Activated effector memory CD4-positive, alpha-beta T cell treated with Interleukin-2 at 50 U/mL for 16 hours (primary cell): ENCODE measurements around the gene GPATCH2.

Experiments used
- DNase-seq: peaks from one replicate; pipeline ENCODE4 v3.0.0-alpha.2; 2020

Gene GPATCH2

DNA sequence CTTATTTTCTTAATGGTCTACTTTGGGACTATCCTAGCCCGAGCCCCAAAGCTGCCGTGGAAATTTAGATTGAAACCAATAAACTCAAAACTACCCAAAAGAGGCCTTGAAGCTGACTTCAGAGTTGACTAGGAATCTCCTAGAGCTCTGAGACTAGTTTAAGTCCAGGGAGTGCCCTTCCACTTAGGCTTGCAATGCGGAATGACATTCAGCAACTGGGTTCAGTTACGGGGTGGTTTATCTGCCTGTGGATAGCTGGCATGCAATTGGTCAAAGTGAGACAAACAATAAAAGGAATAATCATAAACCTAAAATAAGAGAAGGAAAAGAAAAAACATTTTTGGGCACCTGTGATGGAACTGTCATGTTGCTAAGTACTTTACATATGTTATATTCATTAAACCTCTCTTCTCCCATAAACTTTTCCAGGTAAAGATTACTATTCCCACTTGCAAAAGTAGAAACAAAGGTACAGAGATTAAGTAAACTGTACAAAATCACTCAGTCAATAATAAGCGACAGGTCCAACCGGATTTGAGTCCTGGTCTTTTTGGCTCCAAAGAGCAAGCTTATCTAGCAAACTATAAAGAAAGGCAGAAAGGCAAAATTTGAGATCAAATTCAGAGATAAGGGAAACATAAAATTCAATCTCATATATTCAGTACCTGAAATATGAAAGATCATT, 56.5 kb downstream of the GPATCH2 start:
- DNase-seq, result no peak

DNA sequence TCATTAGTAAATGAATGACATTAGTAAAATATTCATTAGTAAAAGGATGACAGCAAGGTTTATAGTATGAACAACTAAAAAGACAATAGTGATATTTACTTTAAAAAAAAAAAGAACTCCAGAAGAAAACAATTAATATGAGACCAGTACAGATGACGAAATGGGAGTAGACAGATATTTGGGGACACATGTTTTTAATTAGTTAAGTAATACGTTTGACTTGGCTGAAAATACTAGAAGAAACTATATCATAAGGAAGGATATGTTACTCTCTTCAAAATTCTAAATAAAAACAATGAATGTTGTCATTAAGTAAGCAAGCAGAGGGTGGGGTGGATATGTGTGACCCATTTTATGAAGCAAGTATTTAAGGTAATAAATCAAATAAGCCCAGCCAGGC, 61.9 kb downstream of the GPATCH2 start:
- DNase-seq, result no peak

DNA sequence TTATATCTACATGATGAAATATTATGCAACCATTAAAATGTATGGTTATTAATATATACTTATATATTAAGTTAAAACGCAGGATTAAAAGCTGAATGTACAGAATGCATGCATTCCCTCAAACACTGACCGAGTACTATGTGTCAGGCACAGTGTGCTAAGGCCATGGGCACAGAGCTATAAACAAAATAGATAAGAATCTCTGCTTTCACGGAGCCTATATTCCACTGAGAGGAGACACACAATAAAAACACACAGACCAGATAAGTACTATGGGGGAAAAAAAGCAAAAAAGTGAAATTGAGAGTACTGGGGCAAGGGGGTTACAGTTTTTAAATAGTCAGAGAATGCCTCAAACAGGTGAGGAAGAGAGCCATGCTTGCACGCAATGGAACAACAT, 62.7 kb downstream of the GPATCH2 start:
- no peak for DNase-seq

GRCh38 chr1:217564833-217565232, 66.1 kb downstream of the GPATCH2 start:
- no peak for DNase-seq

- DNase-seq, result no peak
Measured at GRCh38 chr1:217564207-217564606, 66.7 kb downstream of the GPATCH2 start.

DNA sequence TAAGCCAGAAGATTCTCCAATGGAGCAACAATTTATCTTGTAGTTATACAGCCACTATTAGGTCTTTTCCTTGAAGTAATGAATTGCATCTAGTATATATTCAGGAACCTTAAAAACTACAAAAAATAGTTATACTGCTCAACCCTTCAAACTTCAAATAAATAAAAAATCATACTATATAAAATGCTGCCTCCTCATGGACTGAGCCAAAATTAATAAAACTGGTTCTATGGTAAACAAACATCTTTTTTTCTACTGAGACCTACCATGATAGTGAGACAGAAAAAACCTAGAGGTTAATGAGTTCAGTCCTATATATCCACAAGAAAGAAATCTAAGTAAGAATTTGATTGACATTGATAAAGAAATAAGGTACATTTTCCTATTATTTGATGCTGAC, 67.7 kb downstream of the GPATCH2 start:
- no peak for DNase-seq

DNA sequence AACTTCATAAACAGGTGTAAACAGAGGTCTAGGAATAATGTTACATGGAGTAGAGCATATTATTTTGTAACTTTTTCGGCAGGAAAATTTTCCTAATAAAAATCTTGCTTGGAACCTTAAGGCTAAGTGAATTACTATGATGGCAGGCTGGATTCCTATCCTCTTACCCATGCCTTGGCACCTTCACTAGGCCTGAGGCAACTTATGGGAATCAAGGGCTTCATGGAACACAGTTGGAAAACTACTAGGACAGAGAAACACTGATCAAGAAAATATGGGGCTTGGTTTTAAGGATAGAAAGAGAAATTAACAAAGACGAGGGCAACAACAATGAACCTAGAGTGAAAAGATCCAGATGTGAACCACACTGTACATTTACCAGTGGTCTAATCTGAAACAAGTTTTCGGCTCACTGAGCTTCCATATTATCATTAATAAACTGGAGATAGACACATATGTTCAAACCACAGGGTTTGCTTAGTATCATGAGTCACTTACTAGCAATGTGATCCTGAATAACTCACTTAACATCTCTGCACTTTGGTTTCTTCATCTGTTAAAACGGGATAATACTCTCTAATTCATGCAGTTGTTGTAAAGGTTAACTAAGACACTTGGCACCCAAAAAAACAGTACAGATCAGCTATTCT, 68.5 kb downstream of the GPATCH2 start:
- no peak for DNase-seq

- no peak for DNase-seq
Measured at GRCh38 chr1:217561446-217561845, 69.4 kb downstream of the GPATCH2 start.

GRCh38 chr1:217554849-217555248, 76.0 kb downstream of the GPATCH2 start:
- DNase-seq, result no peak

DNA sequence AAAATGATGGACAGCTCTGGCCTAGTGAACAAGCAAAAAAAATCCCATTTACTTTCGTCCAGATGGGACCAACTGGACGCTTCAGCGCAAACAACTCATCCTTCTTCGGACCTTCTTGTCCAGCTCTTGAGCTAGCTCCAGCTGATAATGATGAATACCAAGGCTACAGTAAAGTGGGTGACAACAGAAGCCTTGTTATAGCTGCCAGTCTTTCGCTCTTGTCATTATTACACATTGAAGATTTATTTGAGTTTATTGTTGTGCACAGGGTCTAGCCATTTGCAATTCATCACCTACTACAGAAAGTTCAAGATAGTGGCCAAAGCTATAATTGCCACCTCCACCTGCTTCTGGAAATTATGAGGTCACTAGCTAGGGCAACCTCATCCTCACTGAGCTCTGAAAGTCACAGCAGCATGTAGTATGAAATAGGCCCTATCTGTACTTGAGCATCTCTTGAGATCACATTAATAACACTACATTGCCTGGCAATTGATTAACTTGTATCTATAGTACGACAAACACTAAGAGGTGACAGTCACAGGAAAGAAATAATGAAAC, 76.9 kb downstream of the GPATCH2 start:
- DNase-seq, result no peak

DNA sequence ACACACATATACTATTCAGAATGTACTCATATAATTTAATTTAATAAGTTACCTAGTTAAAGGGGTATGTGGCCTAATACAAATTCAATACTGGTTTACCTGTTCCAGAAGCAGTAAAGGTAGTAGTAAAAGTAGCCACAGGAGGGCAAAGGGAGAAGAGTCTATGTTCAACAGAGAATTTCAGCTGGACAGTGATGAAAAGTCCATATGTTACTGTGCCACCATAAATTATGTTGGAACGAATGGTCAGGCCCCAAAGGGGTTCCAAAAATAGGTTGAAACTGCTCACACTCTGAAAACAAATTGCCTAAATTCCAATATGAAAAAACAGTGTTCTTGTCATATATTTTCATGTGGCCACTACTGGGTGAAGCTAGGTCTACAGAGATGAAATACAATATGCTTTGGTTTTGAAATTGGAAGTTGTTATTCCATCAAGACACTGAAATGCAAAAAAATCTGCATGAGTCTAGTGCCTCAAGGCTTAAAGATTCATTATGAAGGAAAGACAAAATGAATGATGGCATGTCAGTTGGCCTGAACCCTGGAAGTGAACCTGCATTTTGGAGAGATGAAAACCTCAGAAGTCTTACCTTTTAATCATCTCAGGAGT, 78.4 kb downstream of the GPATCH2 start:
- no peak for DNase-seq

- DNase-seq, result no peak
Measured at GRCh38 chr1:217542837-217543236, 88.1 kb downstream of the GPATCH2 start.

DNA sequence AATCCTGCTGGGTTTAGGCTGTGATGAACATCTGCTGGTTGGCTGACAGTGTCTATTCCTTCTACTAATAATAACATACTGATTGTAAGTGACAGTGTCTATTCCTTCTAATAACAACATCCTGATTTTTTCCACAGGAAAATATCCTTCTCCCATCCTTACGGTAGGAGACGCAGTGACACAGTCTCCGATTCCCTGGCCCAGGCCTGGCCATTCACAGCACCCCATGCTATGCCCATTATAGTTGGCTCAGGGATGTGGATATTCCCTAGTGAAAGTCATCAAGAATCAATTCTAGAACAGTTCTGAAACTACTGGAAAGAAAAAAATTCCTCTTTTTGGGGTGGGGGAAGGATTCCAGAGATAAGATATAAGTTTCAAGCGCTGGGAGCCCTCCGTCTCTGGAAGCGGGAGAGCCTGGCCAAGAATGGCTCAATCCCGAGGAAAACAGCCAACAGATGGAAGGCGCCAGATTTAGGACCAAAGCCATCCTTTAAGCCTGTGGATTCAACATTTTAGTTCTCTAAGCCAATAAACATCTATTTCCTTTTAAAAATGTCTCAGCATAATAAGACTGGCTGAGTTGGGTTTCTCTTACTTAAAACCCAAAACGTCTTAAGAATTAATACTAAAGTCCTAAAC, 88.6 kb downstream of the GPATCH2 start:
- no peak for DNase-seq

DNA sequence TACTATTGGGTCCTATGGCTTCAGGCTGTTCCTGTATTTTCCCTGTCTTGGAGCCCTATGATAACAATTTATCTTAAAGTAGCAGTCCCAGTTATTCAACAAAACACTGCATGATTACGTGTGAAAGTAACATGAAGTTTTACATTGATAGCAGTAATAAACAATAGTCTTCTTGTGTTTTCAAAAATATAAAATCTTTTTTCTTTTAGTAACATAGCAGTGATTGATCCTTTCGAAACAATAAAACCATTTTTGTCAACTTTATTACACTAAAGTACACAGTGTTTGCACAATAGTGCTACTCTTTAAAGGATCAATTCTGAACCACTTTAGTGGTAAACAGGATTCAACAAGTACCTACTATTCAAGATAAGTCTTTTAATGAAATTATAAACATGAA, 90.6 kb downstream of the GPATCH2 start:
- DNase-seq, result no peak

- no peak for DNase-seq
Measured at GRCh38 chr1:217539510-217539909, 91.4 kb downstream of the GPATCH2 start.

GRCh38 chr1:217535601-217536377, 95.1 kb downstream of the GPATCH2 start:
- no peak for DNase-seq

GRCh38 chr1:217534566-217534965, 96.3 kb downstream of the GPATCH2 start:
- no peak for DNase-seq

DNA sequence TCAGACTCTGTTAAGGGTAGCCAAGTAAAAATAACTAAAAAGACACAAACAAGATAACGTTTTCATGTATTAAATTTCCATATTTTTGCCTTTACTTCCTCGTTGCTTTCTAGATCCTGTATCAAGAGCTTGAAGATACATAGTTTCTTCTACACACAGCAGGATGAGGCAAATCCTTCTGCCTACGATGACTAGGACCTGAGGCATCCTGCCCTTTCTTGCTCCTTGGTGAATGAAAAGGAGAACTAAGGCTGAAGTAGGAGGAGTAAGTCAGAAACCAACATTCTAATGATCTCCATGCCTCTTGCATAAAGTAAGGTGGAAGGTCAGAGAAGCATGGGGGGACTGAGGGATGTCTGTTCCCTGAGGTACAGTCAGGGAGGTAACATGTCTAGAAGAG, 102.6 kb downstream of the GPATCH2 start:
- DNase-seq, result no peak

DNA sequence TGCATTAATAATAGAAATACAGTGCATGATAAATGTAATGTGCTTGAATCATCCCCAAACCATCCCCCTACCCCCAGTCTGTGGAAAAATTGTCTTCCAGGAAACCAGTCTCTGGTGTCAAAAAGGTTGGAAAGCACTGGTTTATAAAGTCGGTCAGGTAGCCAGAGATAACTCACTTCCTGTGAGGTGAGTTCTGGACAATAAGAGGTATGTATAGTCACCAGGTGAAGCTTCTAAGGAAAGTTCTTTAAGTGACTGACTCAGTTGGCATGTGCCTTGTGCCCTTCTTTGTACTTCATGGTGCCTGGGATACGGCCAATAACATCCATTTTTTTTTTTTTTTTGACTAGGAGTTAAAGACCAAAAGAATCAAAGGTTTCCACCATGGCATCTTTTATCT, 103.7 kb downstream of the GPATCH2 start:
- DNase-seq, result no peak

- no peak for DNase-seq
Measured at GRCh38 chr1:217526636-217527035, 104.3 kb downstream of the GPATCH2 start.

DNA sequence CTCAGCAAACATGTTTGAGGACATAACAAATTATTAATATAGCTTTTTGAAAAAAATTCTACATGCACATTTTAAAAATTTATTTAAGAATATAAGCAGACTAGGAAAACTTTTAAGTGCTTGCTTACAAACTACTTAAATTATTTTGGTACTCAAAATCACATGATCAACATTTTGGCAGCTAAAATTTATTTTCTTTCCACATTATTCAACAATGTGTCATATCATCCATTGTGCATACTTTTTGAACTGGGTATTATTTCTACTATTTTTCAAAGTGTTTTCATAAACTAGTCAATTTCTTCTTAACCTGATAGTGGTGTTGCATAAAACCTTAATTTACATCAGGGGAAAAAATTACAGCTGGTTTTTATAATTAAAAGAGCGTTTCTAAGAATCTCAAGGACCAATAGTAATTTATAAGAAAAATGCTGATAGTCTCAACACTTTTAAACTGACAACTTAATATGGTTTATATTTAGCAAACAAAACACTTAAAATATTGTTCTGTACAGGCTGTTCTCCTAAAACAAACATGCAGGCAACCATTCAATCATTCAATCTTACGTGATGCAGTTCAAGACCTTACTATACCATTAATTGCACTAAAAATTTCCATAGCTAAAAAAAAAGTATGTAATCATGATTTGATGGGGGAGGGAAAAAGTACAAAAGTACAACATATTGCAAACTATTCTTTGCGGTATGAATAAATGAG, 105.0 kb downstream of the GPATCH2 start:
- no peak for DNase-seq
